Epidermal melanocyte (primary cell): ENCODE data around the gene HNRNPL.
"Not testable (repeated sequence)": the region's sequence is repeated elsewhere in the genome, so short reads cannot be mapped to it uniquely, and the experiment has no call there.

Experiments used
- DNase-seq: peaks from one replicate; pipeline ENCODE4 v3.0.0; 2011; ENCODE audit warnings: low spot score; ENCODE audit not compliant: insufficient read length

HNRNPL gene

GRCh38 chr19:38849860-38850435 is at the start of gene HNRNPL:
HNRNPL (minus strand) TSS chr19:38849986; CDS start chr19:38849966, 20 bp downstream.
- peak; percentile 85 for DNase-seq

DNA sequence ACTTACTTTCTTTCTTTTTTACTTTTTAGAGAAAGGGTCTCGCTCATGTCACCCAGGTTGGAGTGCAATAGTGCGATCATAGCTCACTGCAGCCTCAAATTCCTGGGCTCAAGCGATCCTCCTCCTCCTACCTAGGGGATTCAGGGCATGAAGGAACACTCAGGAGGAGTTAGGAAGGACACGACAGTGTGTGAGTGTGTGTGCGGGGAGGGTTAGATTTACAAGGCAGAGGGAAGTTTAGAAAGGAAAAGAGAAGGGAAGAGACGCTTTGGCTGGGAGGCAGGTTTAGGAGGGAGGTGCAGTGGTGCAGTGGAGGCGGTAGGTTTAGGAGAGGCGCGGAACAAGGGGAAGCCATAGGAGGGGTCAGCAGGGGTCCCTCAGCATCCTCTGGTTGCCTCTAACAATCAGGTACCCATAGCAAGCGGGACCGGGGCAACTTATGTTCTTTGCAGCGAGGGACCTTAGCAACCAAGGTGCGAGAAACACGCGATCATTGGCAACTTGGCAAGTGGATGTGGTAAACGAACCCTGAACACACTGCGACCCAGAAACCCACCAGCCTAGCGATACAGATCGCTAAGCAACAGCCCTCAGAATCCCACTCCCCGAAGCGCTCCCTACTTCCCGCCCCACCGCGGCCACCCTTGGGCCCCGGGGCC is 49.1 kb upstream of the HNRNPL start:
- no peak for DNase-seq

GRCh38 chr19:38894968-38895367 is 45.2 kb upstream of the HNRNPL start:
- no peak for DNase-seq

DNA sequence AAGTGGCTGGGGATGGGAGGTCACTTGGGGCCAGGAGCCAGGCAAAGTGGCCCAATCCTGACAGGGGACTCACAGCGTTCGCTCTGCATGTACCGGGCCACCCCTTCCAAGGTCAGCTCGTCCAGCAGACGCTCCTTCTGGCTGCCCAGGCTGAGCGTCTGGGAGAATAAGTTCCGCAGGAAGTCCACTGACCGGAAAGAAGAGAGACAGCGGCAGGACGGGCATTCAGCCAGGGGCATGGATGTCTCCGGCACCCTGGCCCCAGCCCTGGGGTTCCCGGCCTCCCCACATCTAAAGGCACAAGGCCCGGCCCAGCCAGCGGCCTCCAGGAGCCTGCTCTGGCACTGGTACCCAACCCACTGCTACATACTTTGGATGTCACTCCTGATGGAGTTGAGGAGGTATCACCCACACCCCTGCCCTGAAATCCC is 43.6 kb upstream of the HNRNPL start:
- DNase-seq, result no peak

DNA sequence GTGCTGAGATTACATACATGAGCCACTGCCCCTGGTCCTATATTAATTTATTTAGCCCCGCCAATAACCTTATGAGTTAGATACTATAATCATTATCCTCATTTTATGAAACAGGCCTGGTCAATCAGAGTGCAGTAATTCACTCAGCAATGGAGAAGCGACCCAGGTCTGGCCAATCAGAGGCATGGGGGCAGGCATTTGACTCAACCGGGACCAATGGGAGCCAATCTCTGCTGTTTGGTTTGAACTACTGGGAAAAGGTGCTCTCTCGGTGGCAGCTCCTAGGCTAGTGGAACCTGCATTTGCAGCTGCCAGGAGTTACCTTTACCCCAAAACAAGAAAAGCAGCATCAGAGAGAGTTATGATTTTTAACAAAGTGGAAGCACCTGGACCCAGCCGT is 43.1 kb upstream of the HNRNPL start:
- no peak for DNase-seq

- no peak for DNase-seq
Measured at GRCh38 chr19:38891771-38892170, 42.0 kb upstream of the HNRNPL start.

GRCh38 chr19:38890686-38891085 is 40.9 kb upstream of the HNRNPL start:
- DNase-seq, result peak; percentile 9

DNA sequence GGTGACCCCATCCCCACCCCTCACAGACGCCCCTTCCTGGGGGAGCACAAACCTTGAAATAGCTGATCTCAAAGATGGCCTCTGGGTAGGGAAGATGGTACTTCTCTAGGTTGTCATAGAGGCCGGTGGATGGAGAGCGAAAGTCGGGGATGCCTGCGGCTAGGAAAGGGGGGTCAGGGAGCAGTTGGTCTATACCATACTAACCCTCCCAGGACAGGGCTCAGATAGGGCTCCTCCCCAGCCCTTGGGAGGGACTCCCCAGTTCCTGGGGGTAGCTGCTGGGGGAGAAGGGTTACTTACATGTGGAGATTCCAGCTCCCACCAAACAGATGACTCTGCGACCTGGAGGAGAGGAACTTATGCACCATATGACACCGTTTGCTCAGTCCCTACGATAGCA is 40.0 kb upstream of the HNRNPL start:
- DNase-seq, result peak; percentile 14

DNA sequence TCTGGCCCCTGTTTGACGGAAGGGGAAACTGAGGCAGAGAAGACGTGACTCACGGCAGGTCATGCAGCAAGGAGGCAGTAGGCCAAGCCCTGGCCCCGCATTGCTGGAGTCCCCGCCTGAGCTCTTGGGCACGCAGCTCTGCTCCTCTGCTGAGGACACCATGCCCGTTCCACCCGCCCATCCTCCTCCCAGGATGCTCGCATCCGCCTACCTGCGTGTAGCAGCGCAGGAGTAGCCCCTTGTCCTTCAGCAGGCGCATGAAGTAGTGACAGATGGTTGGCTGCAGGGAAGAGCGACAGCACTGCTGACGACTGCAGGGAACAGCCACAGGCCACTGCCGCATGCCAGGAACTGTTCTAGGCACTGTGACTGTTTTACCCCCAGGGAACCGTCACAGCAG is 39.1 kb upstream of the HNRNPL start:
- DNase-seq, result no peak

- not testable (repeated sequence) for DNase-seq
Measured at GRCh38 chr19:38884691-38885090, 34.9 kb upstream of the HNRNPL start.

GRCh38 chr19:38883286-38883685 is 33.5 kb upstream of the HNRNPL start:
- no peak for DNase-seq

GRCh38 chr19:38880882-38881609 is 31.3 kb upstream of the HNRNPL start:
- DNase-seq, result no peak

DNA sequence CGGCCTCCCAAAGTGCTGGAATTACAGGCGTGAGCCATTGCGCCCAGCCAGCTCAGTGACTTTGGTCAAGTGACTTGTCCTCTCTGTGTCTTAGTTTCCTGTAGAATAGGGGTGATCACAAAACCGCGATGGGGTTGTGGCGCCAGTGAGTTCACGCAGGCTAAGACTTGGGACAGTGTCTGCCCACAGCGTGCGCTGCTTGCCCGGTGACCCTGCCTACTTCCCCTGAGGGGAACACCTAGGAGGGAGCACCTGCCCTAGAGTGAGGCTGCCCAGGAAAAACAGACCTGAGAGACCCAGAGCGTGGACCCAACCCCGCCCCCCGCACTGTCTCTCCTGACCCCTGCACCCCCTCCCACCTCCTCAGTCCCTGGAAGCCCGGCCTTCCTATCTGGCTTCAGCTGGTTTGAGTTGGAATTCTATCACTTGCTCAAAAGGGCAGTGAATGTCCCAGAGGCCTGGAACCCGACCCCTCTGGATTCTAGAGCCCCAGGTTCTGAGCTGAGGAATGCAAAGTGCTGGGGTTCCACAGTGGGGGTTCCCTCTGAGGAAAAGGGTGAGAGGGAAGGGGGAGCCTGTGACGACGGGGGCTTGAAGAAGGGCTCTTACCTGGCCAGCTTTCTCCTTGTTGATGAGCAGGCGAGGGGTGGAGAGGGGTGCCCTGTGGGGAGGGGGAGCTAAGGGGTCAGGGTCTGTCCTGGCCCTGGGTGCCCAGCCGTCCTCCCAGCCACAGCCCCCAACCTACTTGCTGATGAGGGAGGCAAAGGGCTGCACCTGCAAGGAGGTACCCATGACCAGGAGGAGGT is 30.5 kb upstream of the HNRNPL start:
- DNase-seq, result no peak

- DNase-seq, result no peak
Measured at GRCh38 chr19:38879400-38879751, 29.6 kb upstream of the HNRNPL start.

DNA sequence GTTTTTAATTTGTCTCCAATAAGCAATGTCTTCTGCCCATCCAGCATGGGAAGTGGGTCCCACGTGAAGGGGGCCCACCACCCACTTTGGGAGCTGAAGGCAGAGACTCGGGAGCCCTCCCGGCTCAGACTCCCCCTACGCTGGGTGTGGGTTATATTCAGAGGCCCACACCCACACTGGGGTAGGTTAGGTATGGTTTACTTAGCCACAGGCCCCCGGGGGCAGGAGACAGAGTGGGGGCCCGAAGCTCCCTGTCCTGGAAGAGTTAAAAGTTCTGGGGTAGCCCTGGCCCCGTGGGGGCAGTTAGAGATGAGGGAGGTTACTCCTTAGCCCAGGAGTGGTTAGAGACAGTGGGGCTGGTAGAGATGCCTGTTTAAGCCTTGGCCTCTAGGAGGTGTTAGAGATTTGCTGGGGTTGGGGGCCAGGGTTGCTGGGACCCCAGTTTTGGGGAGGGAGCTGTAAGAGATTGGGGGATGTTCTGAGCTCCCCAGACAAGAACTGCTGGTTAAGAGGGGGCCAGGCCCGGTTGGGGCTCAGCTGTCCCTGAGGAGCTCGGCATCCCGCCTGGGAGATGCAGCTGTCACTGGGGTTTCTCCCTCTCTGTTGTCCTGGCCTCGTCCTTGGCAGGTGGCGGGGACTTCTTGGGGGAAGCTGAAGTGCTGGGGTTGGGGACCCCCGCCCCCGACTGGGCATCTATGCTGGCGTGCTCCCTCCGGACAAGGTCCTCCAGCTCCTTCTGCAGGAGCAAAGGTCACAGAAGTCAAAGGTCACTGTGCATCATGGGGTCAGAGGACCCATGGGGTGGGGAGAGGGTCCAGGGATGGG is 29.0 kb upstream of the HNRNPL start:
- DNase-seq, result no peak

DNA sequence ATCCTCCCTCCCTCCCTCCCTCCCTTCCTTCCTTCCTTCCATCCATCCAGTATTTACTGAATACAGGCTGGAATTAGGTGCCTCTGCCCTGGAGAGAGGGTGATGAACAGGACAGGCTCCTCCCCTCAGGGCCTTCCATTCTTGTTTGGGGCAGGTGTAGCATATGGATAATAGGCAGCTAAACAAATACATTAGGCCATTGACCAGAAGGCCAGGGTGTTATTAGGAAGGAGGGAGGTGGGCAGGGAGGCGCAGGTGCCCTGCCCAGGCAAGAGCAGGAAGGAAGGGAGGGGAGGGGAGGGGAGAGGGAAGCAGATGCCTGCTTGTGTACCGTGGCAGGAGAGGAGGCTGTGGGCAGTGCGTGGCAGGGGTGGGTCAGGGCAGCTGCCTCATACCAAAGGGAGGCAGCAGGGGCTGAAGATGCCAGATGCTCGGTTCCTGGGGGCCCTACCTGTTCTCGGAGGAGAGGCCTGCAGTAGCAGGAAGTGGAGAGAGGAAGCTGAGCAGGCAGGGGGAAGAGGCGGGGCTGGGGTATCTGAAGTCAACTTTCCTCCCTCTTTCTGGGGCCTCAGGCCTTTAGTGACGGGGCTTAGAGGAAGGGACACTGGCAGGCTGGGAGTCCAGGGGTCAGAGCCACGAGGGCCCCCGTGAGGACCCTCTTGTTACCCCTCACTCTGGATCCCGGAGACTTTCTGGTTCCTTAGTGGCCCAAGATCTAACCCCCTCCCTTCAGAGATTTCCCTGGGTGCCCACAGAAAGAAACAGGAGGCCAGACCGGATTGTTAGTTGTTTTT is 28.2 kb upstream of the HNRNPL start, which contains the start of gene RINL:
Gene RINL (minus strand): TSS at position 495 of the 794 bp plus-strand sequence. CDS start 1,533 bp downstream, outside the sequence.
- DNase-seq, result no peak

GRCh38 chr19:38875656-38876395 is 26.0 kb upstream of the HNRNPL start:
- DNase-seq, result no peak

GRCh38 chr19:38873400-38873799 is 23.6 kb upstream of the HNRNPL start:
- DNase-seq, result not testable (repeated sequence)

DNA sequence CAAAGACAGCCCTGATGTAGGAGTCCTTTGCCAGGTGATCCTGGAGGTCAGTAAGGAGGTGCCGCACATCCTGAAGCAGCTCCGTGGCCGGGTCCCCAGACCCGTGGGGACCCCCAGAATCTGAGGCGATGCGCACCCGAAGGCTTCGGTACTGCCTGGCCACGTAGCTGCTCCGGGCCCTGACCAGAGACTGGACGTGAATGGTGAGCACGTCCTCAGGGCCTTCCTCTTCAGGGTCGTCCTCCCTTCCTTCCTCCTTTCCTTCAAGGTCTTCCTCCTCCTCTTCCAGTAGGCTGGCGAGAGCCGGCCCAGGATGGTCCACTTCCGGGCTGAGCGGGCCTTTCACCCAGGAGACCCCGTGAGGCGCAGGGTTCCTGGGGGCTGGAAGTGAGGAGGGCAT is 20.8 kb upstream of the HNRNPL start:
- DNase-seq, result no peak
